Endothelial cell of umbilical vein (primary cell): ENCODE measurements around the gene KCNB1. TPM values are rescaled to one million over a fixed set of nuclear protein-coding genes. Genes with fewer than 3 reads are reported as not detected.
A peak's percentile ranks its signal among the peaks of the same experiment; 100 is the strongest.

Source experiments
- BruUV-seq: library from RNA; stranded (reverse); fragments of 400-500 nt; replicated peaks from 2 replicates; lab custom pipeline; 2021; lab: Mats Ljungman, UMichigan
- CTCF ChIA-PET: fragments of 300-600, 350-600 bp; sonication (Branson Sonifier 250); formaldehyde crosslinking; loops from one replicate; lab custom pipeline; 2021; ENCODE audit warnings: antibody characterized with exemption, inconsistent platforms; lab: Charles Lee
- POLR2A ChIA-PET: fragments of 300-600, 350-600 bp; sonication (Branson Sonifier 250); formaldehyde crosslinking; loops from one replicate; lab custom pipeline; 2021; ENCODE audit warnings: antibody characterized with exemption, inconsistent platforms; lab: Charles Lee
- DNase-seq: peaks from one replicate; pipeline ENCODE4 v3.0.0-alpha.2; 2011; ENCODE audit warnings: low read depth, low spot score
- FAIRE-seq: peaks from 2 replicates; lab custom pipeline; 2011; peaks lifted over from hg19 to GRCh38; lab: Jason Lieb, UNC
- H2AFZ ChIP-seq: 2 replicates; pipeline ENCODE4 v1.6.0; 2012; ENCODE audit warnings: low read depth, low read length, control low read depth, inconsistent platforms
- H3K27ac ChIP-seq: 2 replicates; pipeline ENCODE4 v1.5.1; 2011; ENCODE audit warnings: low read depth, mild to moderate bottlenecking, control low read depth, low read length, moderate library complexity; ENCODE audit not compliant: insufficient read depth
- H3K27me3 ChIP-seq, 2 experiments: 2 replicates each; pipeline versions ENCODE4 v1.6.0 to v1.6.1; 2011; ENCODE audit warnings: low read length in 2 of 2, mixed read lengths in 1 of 2; ENCODE audit not compliant: control insufficient read depth in 2 of 2, insufficient read depth in 2 of 2
- H3K36me3 ChIP-seq, 2 experiments: 2 replicates in 1 of 2; 3 replicates in 1 of 2; pipeline ENCODE4 v1.5.1; 2011; ENCODE audit warnings: low read length in 2 of 2, mild to moderate bottlenecking in 1 of 2, moderate library complexity in 1 of 2; ENCODE audit not compliant: control insufficient read depth in 2 of 2, insufficient read depth in 2 of 2; ENCODE audit errors: extremely low read depth in 1 of 2
- H3K4me1 ChIP-seq: 3 replicates; pipeline ENCODE4 v1.5.1; 2011; ENCODE audit warnings: mild to moderate bottlenecking, low read length; ENCODE audit not compliant: control insufficient read depth, insufficient read depth; ENCODE audit errors: extremely low read depth
- H3K4me2 ChIP-seq: 2 replicates; pipeline ENCODE4 v1.6.1; 2011; ENCODE audit warnings: low read length, control low read depth, mixed read lengths; ENCODE audit not compliant: insufficient read depth
- H3K4me3 ChIP-seq, 3 experiments: fragments of 200-600 bp in 1 of 3; sonication (generic), shearing (Covaris generic) in 1 of 3; replicated peaks in 1 of 3; 2 replicates each; pipeline ENCODE4 v1.5.1; 2011 to 2016; ENCODE audit warnings: control low read depth in 3 of 3, low read length in 3 of 3, mild to moderate bottlenecking in 2 of 3, inconsistent platforms in 1 of 3, low read depth in 1 of 3, moderate library complexity in 1 of 3; ENCODE audit not compliant: insufficient read depth in 1 of 3
- H3K79me2 ChIP-seq: 2 replicates; pipeline ENCODE4 v1.6.0; 2012; ENCODE audit warnings: low read length, inconsistent platforms; ENCODE audit not compliant: control insufficient read depth, insufficient read depth
- H3K9ac ChIP-seq: replicated peaks from 2 replicates; pipeline ENCODE3; 2011; ENCODE audit warnings: low read length, control low read depth; ENCODE audit not compliant: insufficient read depth; ENCODE audit errors: extremely low read depth
- H3K9me1 ChIP-seq: replicated peaks from 3 replicates; pipeline ENCODE4 v1.6.0; 2011; ENCODE audit warnings: mild to moderate bottlenecking, low read length; ENCODE audit not compliant: control insufficient read depth, insufficient read depth; ENCODE audit errors: extremely low read depth
- H3K9me3 ChIP-seq: replicated peaks from 2 replicates; pipeline ENCODE4 v1.5.1; 2012; ENCODE audit warnings: low read length, inconsistent platforms; ENCODE audit not compliant: control insufficient read depth, insufficient read depth
- H4K20me1 ChIP-seq: replicated peaks from 2 replicates; pipeline ENCODE3; 2011; ENCODE audit warnings: mild to moderate bottlenecking, low read length; ENCODE audit not compliant: control insufficient read depth, insufficient read depth; ENCODE audit errors: extremely low read depth
- EZH2 ChIP-seq: IDR thresholded peaks from 2 replicates; pipeline ENCODE4 v1.6.1; 2012; ENCODE audit warnings: borderline replicate concordance, low read depth, mild to moderate bottlenecking, moderate library complexity, low read length, inconsistent platforms; ENCODE audit not compliant: severe bottlenecking
- FOS ChIP-seq: IDR thresholded peaks from 2 replicates; pipeline ENCODE4 v1.6.1; 2011; ENCODE audit warnings: mild to moderate bottlenecking, low read length, moderate library complexity, borderline replicate concordance; ENCODE audit not compliant: insufficient read depth
- MAX ChIP-seq: IDR thresholded peaks from 2 replicates; pipeline ENCODE4 v1.6.1; 2011; ENCODE audit not compliant: insufficient read depth, insufficient read length
- MYC ChIP-seq: IDR thresholded peaks from one replicate; pipeline ENCODE4 v1.6.1; 2011; ENCODE audit warnings: mild to moderate bottlenecking, low read depth, low read length
- dilution Hi-C: fragments of 300-500 bp; cut with MboI; formaldehyde crosslinking; loops from one replicate; pipeline ENCODE4 v1.15.0; 2019; ENCODE audit warnings: low sequenced_read_pairs; ENCODE audit not compliant: extremely low pct_ligation_motif_present
- intact Hi-C: fragments of 100-400 bp; cut with micrococcal nuclease; formaldehyde crosslinking; loops from one replicate; pipeline ENCODE4 v1.10.0; 2022
- polyA plus RNA-seq, 4 experiments: library from polyadenylated mRNA; depleted of rRNA in 3 of 4; stranded (reverse) in 3 of 4; unstranded in 1 of 4; fragments of >200 nt; gene quantifications; 2 replicates each; pipeline versions ENCODE4 v1.2.1 to v1.2.3, GENCODE V29; 2011 to 2012; ENCODE audit warnings: missing spikeins in 1 of 4
- total RNA-seq: library from RNA; stranded (reverse); gene quantifications from 2 replicates; pipeline ENCODE4 v1.2.3, GENCODE V29; 2021

Gene KCNB1
- total and polyA plus RNA-seq, 2 donors (not counting 3 experiments of a cell fraction or from before 2014, with no cell fraction given), result not detected

- Histone ChIP-seq H3K79me2 (no peaks in the 10 kb centered on the region), H3K9me3 (no peaks in the 10 kb centered on the region), H2AFZ (no peak overlapping the region), H3K9me1 (no peaks in the 10 kb centered on the region), H3K4me3 (no peak overlapping the region), H3K27ac (no peak overlapping the region), H3K4me1 (no peaks in the 10 kb centered on the region), H3K9ac (no peak overlapping the region), H3K36me3 (no peaks in the 10 kb centered on the region), H3K27me3 (peaks cover 0 to 2% of the 10 kb centered on the region in 2 experiments), H3K4me2 (no peak overlapping the region), H4K20me1 (no peaks in the 10 kb centered on the region)
- FAIRE-seq (no peak), DNase-seq (no peak)
- TF ChIP-seq EZH2, result peak; percentile 1
- TF ChIP-seq MAX, result no peak
- ChIA-PET POLR2A (no interaction called here), CTCF (interaction anchor here (0.9 to 1.3 kb wide), 3 partner anchors 40 to 62 kb away, joined by 3 to 7 read pairs (median 3); no protein-coding TSS in a partner anchor)
- intact Hi-C loops, result no loop called here
- dilution Hi-C loops, result no loop called here
- BruUV-seq, result no TSS peak
These were observed 37.9 kb downstream of the KCNB1 start for GRCh38 chr20:49444553-49444990.

DNA sequence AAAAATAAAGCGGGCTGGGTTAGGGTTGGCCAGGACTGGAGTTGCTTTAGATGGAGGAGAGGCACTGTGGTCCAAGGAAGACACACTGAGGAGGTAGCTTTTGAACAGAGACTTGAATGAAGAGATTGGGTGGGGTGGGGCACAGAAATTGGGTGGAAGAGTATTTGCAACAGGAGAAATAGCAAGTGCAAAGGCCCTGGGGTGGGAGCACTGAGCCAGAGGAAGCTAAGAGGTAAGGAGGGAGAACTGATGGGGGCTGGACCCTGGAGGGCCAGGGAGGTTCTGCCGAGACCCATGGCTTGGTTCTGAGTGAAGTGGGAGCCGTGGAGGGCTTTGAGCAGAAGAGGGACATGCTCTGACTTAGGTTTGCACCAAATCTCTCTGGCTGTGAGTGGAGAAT, 45.4 kb downstream of the KCNB1 start:
- Histone ChIP-seq H3K9me1 (no peaks in the 10 kb centered on the region), H3K27me3 (peaks cover 0 to 3% of the 10 kb centered on the region in 2 experiments), H4K20me1 (no peaks in the 10 kb centered on the region), H3K4me3 (no peak overlapping the region), H3K4me2 (no peak overlapping the region), H3K9me3 (no peaks in the 10 kb centered on the region), H3K9ac (no peak overlapping the region), H3K27ac (no peak overlapping the region), H3K4me1 (no peaks in the 10 kb centered on the region), H3K36me3 (no peaks in the 10 kb centered on the region), H3K79me2 (no peaks in the 10 kb centered on the region), H2AFZ (no peak overlapping the region)
- intact Hi-C loops (no loop called here), dilution Hi-C loops (no loop called here)
- TF ChIP-seq MYC (no peak), FOS (no peak)
- BruUV-seq, result no TSS peak
- DNase-seq (no peak), FAIRE-seq (no peak)
- ChIA-PET POLR2A (no interaction called here), CTCF (interaction anchor here (1.1 kb wide), 1 partner anchor 47 kb away, joined by 4 read pairs; no protein-coding TSS in a partner anchor)
